GM20000 (cell line): ENCODE data around the gene CAMKK1.

Source experiments
- DNase-seq: peaks from one replicate; pipeline ENCODE4 v3.0.0; 2012; ENCODE audit warnings: low spot score
- CTCF ChIP-seq: IDR thresholded peaks from 2 replicates; pipeline ENCODE4 v1.5.1; 2012; ENCODE audit warnings: mild to moderate bottlenecking, control low read depth; ENCODE audit errors: extremely low read depth, missing control alignments

Gene CAMKK1

DNA sequence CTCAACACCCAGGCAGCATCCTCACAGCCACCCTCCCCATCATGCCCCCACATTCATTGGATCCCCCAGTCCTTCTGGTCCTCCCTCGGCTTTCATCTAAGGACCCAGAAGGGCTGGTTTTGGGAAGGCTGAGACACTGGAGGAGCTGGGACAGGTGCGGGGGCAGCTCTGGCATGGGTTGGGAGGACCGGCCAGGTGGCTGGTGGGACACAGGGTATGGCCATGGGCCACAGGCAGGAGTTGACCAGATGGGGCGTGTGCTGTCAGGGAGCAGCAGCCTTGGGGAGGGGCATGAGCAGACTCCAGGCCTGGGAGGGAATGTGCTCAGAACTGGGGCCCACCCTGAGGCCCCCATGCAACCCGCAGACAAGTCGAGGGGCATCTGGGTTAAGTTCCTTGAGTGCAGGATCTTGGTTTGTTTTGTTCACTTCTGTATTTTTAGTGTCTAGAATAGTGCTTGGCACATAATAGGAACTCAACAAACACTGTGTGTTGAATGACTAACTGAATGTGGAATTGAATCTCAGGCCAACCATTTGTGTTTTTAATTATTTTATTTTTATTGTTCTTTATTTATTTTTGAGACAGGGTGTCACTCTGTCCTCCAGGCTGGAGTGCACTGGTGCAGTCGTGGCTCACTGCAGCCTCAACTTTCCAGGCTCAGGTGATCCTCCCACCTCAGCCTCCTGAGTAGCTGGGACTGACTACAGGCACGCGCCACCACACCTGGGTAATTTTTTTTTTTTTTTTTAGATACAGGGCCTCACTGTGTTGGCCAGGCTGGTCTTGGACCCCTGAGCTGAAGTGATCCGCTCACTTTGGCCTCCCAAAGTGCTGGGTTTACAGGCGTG is 17.8 kb upstream of the CAMKK1 start:
- DNase-seq: no peak

DNA sequence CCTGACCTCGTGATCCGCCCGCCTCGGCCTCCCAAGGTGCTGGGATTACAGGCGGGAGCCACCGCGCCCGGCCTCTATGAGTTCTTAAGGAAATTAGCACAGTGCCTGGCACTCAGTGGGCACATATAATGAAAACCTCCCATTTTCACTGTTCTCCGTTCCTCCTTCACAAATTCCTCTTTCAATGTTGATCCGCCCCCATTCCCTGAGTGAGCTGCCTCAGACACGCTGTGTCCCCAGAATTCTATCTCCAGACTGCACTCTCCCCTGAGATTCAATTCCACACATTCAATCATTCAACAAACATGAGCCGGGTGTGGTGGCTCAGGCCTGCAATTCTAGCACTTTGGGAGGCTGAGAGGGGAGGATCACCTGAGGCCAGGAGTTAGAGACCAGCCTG is 16.4 kb upstream of the CAMKK1 start:
- no peak for TF ChIP-seq CTCF
- DNase-seq: no peak

More for the DNA sequence above, 17.8 kb upstream of the CAMKK1 start:
- no peak for TF ChIP-seq CTCF

DNA sequence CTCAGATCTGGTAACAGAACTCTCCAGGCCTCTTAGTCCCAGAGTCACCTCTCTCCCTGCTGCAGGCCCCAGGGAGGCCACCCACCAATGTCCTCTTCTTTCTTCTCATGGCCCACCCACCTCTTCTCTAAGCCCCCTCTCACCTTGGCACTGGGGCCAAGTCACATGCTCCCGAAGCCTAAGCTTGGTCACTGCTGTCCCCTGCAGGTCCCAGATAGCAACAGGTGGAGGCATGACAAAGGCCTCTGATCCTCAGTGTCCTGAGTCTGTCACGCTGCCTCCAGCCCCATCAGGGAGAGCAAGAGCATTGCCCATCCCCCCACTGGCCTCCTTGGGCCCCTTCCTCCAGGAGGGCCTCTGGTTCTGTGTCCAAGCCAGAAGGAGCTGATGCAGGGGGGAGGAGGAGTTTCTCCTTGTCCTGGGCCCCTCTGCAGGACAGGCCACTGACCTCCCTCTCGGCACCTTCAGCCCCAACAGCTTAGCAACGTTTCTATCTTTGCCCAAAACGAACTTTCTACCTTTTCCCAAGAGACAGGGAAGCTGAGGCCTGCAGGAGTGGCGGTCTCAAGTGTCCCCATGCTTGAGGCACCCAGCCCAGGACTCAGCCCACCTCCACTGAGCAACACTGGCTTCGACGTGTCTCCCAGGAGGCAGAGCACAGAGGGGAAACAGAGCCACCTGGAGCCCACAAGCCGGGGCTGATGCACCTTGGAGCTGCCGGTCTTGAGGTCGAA is 14.8 kb upstream of the CAMKK1 start:
- DNase-seq: no peak
- peak; percentile 30 for TF ChIP-seq CTCF

DNA sequence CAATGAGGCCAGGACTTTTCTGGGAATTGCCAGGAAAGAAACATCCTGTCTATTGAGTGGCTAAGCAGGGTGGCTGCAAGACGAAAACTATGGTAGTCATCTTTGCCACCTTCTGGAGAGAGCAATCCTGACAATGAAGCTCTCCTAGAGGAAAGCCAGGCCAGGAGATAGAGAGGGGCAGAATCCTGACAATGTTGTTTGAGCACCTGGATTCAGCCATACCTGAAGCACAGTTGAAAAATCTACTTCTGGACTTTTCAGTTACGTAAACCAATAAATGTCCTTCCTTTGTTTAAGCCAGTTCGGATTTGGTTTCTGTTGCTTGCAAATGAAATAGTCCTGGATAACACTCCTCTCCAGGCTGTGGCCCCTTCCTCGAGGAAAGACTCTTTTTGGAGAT is 14.0 kb upstream of the CAMKK1 start:
- no peak for TF ChIP-seq CTCF
- DNase-seq: no peak

- no peak for DNase-seq
- no peak for TF ChIP-seq CTCF
Measured at GRCh38 chr17:3905017-3905520, 12.2 kb upstream of the CAMKK1 start.

- no peak for DNase-seq
- no peak for TF ChIP-seq CTCF
Measured at GRCh38 chr17:3904501-3904900, 11.6 kb upstream of the CAMKK1 start.

DNA sequence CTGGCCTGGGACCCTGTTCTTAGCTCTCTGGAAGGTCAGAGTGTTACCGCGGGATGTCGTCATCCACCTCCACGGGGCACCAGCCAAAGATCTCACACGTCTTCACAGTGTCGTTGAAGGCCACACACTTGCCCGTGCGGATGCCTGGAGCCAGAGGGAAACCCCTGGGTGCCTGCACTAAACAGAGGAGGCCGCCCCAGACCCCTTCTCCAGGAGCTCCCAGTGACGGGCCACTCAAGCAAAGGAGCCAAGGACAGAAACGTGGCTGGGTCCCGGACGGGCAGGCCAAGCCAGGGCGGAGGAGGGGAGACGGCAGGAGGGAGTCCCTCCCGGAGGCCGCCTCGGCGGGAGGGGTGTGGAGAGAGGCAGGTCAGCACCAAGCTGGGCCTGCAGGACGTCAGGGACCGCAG is 11.0 kb upstream of the CAMKK1 start:
- DNase-seq: no peak
- no peak for TF ChIP-seq CTCF
